Endothelial cell of umbilical vein (primary cell): ENCODE data around the gene COTL1. TPM values are rescaled to one million over a fixed set of nuclear protein-coding genes. Genes with fewer than 3 reads are reported as not detected.

Experiments
- BruUV-seq: library from RNA; stranded (reverse); fragments of 400-500 nt; replicated peaks from 2 replicates; lab custom pipeline; 2021; lab: Mats Ljungman, UMichigan
- CTCF ChIA-PET: fragments of 300-600, 350-600 bp; sonication (Branson Sonifier 250); formaldehyde crosslinking; loops from one replicate; lab custom pipeline; 2021; ENCODE audit warnings: antibody characterized with exemption, inconsistent platforms; lab: Charles Lee
- POLR2A ChIA-PET: fragments of 300-600, 350-600 bp; sonication (Branson Sonifier 250); formaldehyde crosslinking; loops from one replicate; lab custom pipeline; 2021; ENCODE audit warnings: antibody characterized with exemption, inconsistent platforms; lab: Charles Lee
- DNase-seq: peaks from one replicate; pipeline ENCODE4 v3.0.0-alpha.2; 2011; ENCODE audit warnings: low read depth, low spot score
- FAIRE-seq: peaks from 2 replicates; lab custom pipeline; 2011; peaks lifted over from hg19 to GRCh38; lab: Jason Lieb, UNC
- H2AFZ ChIP-seq: 2 replicates; pipeline ENCODE4 v1.6.0; 2012; ENCODE audit warnings: low read depth, low read length, control low read depth, inconsistent platforms
- H3K27ac ChIP-seq: 2 replicates; pipeline ENCODE4 v1.5.1; 2011; ENCODE audit warnings: low read depth, mild to moderate bottlenecking, control low read depth, low read length, moderate library complexity; ENCODE audit not compliant: insufficient read depth
- H3K27me3 ChIP-seq, 2 experiments: 2 replicates each; pipeline versions ENCODE4 v1.6.0 to v1.6.1; 2011; ENCODE audit warnings: low read length in 2 of 2, mixed read lengths in 1 of 2; ENCODE audit not compliant: control insufficient read depth in 2 of 2, insufficient read depth in 2 of 2
- H3K36me3 ChIP-seq, 2 experiments: 2 replicates in 1 of 2; 3 replicates in 1 of 2; pipeline ENCODE4 v1.5.1; 2011; ENCODE audit warnings: low read length in 2 of 2, mild to moderate bottlenecking in 1 of 2, moderate library complexity in 1 of 2; ENCODE audit not compliant: control insufficient read depth in 2 of 2, insufficient read depth in 2 of 2; ENCODE audit errors: extremely low read depth in 1 of 2
- H3K4me1 ChIP-seq: 3 replicates; pipeline ENCODE4 v1.5.1; 2011; ENCODE audit warnings: mild to moderate bottlenecking, low read length; ENCODE audit not compliant: control insufficient read depth, insufficient read depth; ENCODE audit errors: extremely low read depth
- H3K4me2 ChIP-seq: 2 replicates; pipeline ENCODE4 v1.6.1; 2011; ENCODE audit warnings: low read length, control low read depth, mixed read lengths; ENCODE audit not compliant: insufficient read depth
- H3K4me3 ChIP-seq, 3 experiments: fragments of 200-600 bp in 1 of 3; sonication (generic), shearing (Covaris generic) in 1 of 3; replicated peaks in 1 of 3; 2 replicates each; pipeline ENCODE4 v1.5.1; 2011 to 2016; ENCODE audit warnings: control low read depth in 3 of 3, low read length in 3 of 3, mild to moderate bottlenecking in 2 of 3, inconsistent platforms in 1 of 3, low read depth in 1 of 3, moderate library complexity in 1 of 3; ENCODE audit not compliant: insufficient read depth in 1 of 3
- H3K79me2 ChIP-seq: 2 replicates; pipeline ENCODE4 v1.6.0; 2012; ENCODE audit warnings: low read length, inconsistent platforms; ENCODE audit not compliant: control insufficient read depth, insufficient read depth
- H3K9ac ChIP-seq: replicated peaks from 2 replicates; pipeline ENCODE3; 2011; ENCODE audit warnings: low read length, control low read depth; ENCODE audit not compliant: insufficient read depth; ENCODE audit errors: extremely low read depth
- H3K9me1 ChIP-seq: replicated peaks from 3 replicates; pipeline ENCODE4 v1.6.0; 2011; ENCODE audit warnings: mild to moderate bottlenecking, low read length; ENCODE audit not compliant: control insufficient read depth, insufficient read depth; ENCODE audit errors: extremely low read depth
- H3K9me3 ChIP-seq: replicated peaks from 2 replicates; pipeline ENCODE4 v1.5.1; 2012; ENCODE audit warnings: low read length, inconsistent platforms; ENCODE audit not compliant: control insufficient read depth, insufficient read depth
- H4K20me1 ChIP-seq: replicated peaks from 2 replicates; pipeline ENCODE3; 2011; ENCODE audit warnings: mild to moderate bottlenecking, low read length; ENCODE audit not compliant: control insufficient read depth, insufficient read depth; ENCODE audit errors: extremely low read depth
- FOS ChIP-seq: IDR thresholded peaks from 2 replicates; pipeline ENCODE4 v1.6.1; 2011; ENCODE audit warnings: mild to moderate bottlenecking, low read length, moderate library complexity, borderline replicate concordance; ENCODE audit not compliant: insufficient read depth
- MYC ChIP-seq: IDR thresholded peaks from one replicate; pipeline ENCODE4 v1.6.1; 2011; ENCODE audit warnings: mild to moderate bottlenecking, low read depth, low read length
- POLR2A ChIP-seq: IDR thresholded peaks from 2 replicates; pipeline ENCODE4 v1.6.1; 2012; ENCODE audit warnings: low read depth, mild to moderate bottlenecking, control low read depth, low read length
- POLR2AphosphoS5 ChIP-seq: IDR thresholded peaks from 2 replicates; pipeline ENCODE4 v1.6.1; 2012; ENCODE audit warnings: low read depth, mild to moderate bottlenecking, control low read depth, low read length, moderate library complexity; ENCODE audit not compliant: insufficient read depth
- dilution Hi-C: fragments of 300-500 bp; cut with MboI; formaldehyde crosslinking; loops from one replicate; pipeline ENCODE4 v1.15.0; 2019; ENCODE audit warnings: low sequenced_read_pairs; ENCODE audit not compliant: extremely low pct_ligation_motif_present
- intact Hi-C: fragments of 100-400 bp; cut with micrococcal nuclease; formaldehyde crosslinking; loops from one replicate; pipeline ENCODE4 v1.10.0; 2022
- polyA plus RNA-seq, 4 experiments: library from polyadenylated mRNA; depleted of rRNA in 3 of 4; stranded (reverse) in 3 of 4; unstranded in 1 of 4; fragments of >200 nt; gene quantifications; 2 replicates each; pipeline versions ENCODE4 v1.2.1 to v1.2.3, GENCODE V29; 2011 to 2012; ENCODE audit warnings: missing spikeins in 1 of 4
- total RNA-seq: library from RNA; stranded (reverse); gene quantifications from 2 replicates; pipeline ENCODE4 v1.2.3, GENCODE V29; 2021
- TF ChIP-seq, protein P1 (sequence below), 2 donors: IDR thresholded peaks; 1 replicate in 1 of 2; 2 replicates in 1 of 2; pipeline ENCODE4 v1.5.1; 2011; ENCODE audit warnings: low read length in 2 of 2, mild to moderate bottlenecking in 2 of 2, moderate library complexity in 2 of 2, control low read depth in 1 of 2, inconsistent platforms in 1 of 2, low read depth in 1 of 2; ENCODE audit not compliant: insufficient read depth in 1 of 2; ENCODE audit errors: extremely low read depth in 1 of 2
- TF ChIP-seq, protein P2 (sequence below): IDR thresholded peaks from 2 replicates; pipeline ENCODE4 v1.6.1; 2011; ENCODE audit not compliant: insufficient read depth, insufficient read length

The COTL1 gene
- total and polyA plus RNA-seq, 2 donors (not counting 3 experiments of a cell fraction or from before 2014, with no cell fraction given): 90.0 to 200 TPM

DNA sequence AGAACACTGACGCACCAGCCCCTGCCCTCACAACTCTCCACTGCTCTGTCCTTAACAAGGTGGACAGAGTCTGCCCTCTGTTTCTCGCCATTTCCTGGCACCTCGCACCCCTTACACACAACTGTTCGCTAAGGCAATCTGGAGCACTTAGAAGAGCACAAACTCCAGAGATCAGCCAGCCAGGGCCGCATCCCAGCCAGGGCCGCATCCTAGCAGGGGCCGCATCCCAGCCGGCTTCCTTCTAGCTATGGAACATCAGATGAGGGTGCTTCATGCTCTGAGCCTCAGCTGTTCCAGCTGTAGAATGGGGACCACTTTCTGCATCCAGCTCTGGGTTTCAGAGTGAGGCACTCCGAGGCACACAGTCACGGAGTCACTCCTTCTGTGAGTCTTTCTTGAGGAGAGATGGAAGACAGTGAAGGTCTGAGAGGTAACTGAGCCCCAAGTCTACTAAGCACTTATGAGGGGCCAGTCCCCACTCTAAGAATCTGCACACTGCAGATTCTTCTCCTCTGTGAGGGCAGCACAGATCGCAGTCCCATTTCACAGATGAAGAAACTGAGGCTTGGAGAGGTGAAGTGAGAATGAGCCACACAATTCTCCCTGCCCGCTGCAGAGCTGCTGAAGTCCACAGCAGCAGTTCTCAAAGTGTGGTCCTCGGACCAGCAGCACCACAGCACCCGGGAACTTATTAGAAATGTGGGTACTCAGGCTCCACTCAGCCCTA is 20.9 kb downstream of the COTL1 start:
- Histone ChIP-seq H3K9ac (no peak overlapping the region), H3K27ac (peak overlapping the region; percentile 41), H3K9me1 (no peaks in the 10 kb centered on the region), H3K36me3 (peaks cover 0 to 2% of the 10 kb centered on the region in 2 experiments), H3K27me3 (no peaks in the 10 kb centered on the region), H3K79me2 (peaks cover 72% of the 10 kb centered on the region), H3K4me1 (peaks cover 46% of the 10 kb centered on the region), H3K9me3 (no peaks in the 10 kb centered on the region), H4K20me1 (no peaks in the 10 kb centered on the region), H3K4me2 (peak overlapping the region; percentile 20), H2AFZ (no peak overlapping the region), H3K4me3 (no peak overlapping the region)
- DNase-seq (no peak), FAIRE-seq (no peak)
- dilution Hi-C loops (no loop called here), intact Hi-C loops (no loop called here)
- ChIA-PET POLR2A (no interaction called here), CTCF (interaction anchor here (0.5 to 3.4 kb wide), 6 partner anchors 29 to 91 kb away, joined by 3 to 23 read pairs (median 4); no protein-coding TSS in a partner anchor)
- TF ChIP-seq FOS: no peak
- no peak for TF ChIP-seq MYC
- TF ChIP-seq, protein P1, sequence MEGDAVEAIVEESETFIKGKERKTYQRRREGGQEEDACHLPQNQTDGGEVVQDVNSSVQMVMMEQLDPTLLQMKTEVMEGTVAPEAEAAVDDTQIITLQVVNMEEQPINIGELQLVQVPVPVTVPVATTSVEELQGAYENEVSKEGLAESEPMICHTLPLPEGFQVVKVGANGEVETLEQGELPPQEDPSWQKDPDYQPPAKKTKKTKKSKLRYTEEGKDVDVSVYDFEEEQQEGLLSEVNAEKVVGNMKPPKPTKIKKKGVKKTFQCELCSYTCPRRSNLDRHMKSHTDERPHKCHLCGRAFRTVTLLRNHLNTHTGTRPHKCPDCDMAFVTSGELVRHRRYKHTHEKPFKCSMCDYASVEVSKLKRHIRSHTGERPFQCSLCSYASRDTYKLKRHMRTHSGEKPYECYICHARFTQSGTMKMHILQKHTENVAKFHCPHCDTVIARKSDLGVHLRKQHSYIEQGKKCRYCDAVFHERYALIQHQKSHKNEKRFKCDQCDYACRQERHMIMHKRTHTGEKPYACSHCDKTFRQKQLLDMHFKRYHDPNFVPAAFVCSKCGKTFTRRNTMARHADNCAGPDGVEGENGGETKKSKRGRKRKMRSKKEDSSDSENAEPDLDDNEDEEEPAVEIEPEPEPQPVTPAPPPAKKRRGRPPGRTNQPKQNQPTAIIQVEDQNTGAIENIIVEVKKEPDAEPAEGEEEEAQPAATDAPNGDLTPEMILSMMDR (IDR thresholded peaks at IDR 0.05; ENCODE audit: extremely low read depth in 1 of 2, insufficient read depth in 1 of 2, low read depth in 1 of 2, low read length in 2 of 2): no peak
- no peak for TF ChIP-seq POLR2A
- TF ChIP-seq, protein P2, sequence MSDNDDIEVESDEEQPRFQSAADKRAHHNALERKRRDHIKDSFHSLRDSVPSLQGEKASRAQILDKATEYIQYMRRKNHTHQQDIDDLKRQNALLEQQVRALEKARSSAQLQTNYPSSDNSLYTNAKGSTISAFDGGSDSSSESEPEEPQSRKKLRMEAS: no peak
- no peak for TF ChIP-seq POLR2AphosphoS5
- BruUV-seq: no TSS peak
